Spinal cord (tissue), 10 donors: ENCODE results near the gene CCS. TPM values are rescaled to one million over a fixed set of nuclear protein-coding genes. Genes with fewer than 3 reads are reported as not detected.
"Not testable (repeated sequence)": the region's sequence is repeated elsewhere in the genome, so short reads cannot be mapped to it uniquely, and the experiment has no call there.

Source experiments
- DNase-seq, 6 donors: peaks; one replicate each; pipeline versions ENCODE4 v3.0.0 to v3.0.0-alpha.2; 2013 to 2015; ENCODE audit warnings: low spot score in 6 of 6, low read depth in 4 of 6
- H3K27ac ChIP-seq: one replicate; pipeline ENCODE4 v1.5.1; 2013; ENCODE audit warnings: low read depth, low read length, control low read depth
- H3K27me3 ChIP-seq: one replicate; pipeline ENCODE4 v1.6.1; 2013; ENCODE audit warnings: low read length; ENCODE audit not compliant: control insufficient read depth, insufficient read depth
- H3K36me3 ChIP-seq: one replicate; pipeline ENCODE4 v1.6.1; 2013; ENCODE audit warnings: low read length; ENCODE audit not compliant: control insufficient read depth, insufficient read depth
- H3K4me1 ChIP-seq: one replicate; pipeline ENCODE4 v1.6.1; 2013; ENCODE audit warnings: low read length; ENCODE audit not compliant: control insufficient read depth, insufficient read depth
- H3K4me3 ChIP-seq: one replicate; pipeline ENCODE4 v1.5.1; 2013; ENCODE audit warnings: low read depth, low read length, control low read depth
- H3K9me3 ChIP-seq: one replicate; pipeline ENCODE4 v1.6.1; 2013; ENCODE audit warnings: low read length; ENCODE audit not compliant: control insufficient read depth, insufficient read depth
- WGBS: methylation state at CpG from one replicate; pipeline ENCODE4 v1.1.5; 2013; ENCODE audit warnings: missing lambda C conversion rate; ENCODE audit not compliant: insufficient coverage; 5-methylcytosine and 5-hydroxymethylcytosine counted together
- polyA plus RNA-seq, 2 donors: library from polyadenylated mRNA; unstranded; fragments of 120-200 nt; gene quantifications; one replicate each; pipeline ENCODE4 v1.2.1, GENCODE V29; 2013; ENCODE audit not compliant: insufficient read length in 2 of 2
- total RNA-seq, 2 donors: library from RNA; depleted of rRNA in 1 of 2; stranded (reverse); fragments of 120-200 nt in 1 of 2; fragments of >200 nt in 1 of 2; gene quantifications; one replicate each; pipeline versions ENCODE4 v1.2.3 to v1.2.4, GENCODE V29; 2013 to 2014
- donor health status: healthy.

CCS gene
- total and polyA plus RNA-seq, 4 donors, result 17.0 to 81.4 (median 61.6) TPM

DNA sequence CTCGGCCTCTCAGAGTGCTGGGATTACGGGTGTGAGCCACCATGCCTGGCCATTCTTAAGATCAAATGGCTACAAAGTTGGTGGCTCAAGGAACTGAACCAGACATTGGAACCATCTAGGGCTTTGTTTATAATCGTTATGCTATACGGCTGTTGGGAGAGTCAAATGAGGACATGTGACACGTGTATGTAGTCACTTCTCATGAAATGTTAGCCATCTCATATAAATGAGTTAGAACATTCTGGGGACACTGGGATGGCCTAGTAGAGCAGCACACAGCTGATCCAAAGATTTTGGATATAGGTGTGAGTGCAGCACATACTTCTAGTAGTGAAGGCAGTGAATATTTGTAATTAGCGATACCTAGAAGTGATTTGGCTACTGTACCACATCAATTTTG, 38.9 kb downstream of the CCS start:
- Histone ChIP-seq H3K4me1 (no peaks in the 10 kb centered on the region), H3K27me3 (no peaks in the 10 kb centered on the region), H3K27ac (no peak overlapping the region), H3K36me3 (peaks cover 49% of the 10 kb centered on the region), H3K9me3 (no peaks in the 10 kb centered on the region), H3K4me3 (no peak overlapping the region)
- 94% methylated on average over 5 of the region's 6 CpGs for WGBS
- DNase-seq, result no peak

GRCh38 chr11:66632952-66633351, 40.0 kb downstream of the CCS start:
- H3K27ac ChIP-seq, result no peak overlapping the region
- peaks cover 41% of the 10 kb centered on the region for H3K36me3 ChIP-seq
- WGBS, result no CpG with 5 or more reads among the region's 2 CpGs
- H3K27me3 ChIP-seq, result no peaks in the 10 kb centered on the region
- H3K4me1 ChIP-seq, result peaks cover 6% of the 10 kb centered on the region
- H3K9me3 ChIP-seq, result no peaks in the 10 kb centered on the region
- no peak overlapping the region for H3K4me3 ChIP-seq
- no peak for DNase-seq

DNA sequence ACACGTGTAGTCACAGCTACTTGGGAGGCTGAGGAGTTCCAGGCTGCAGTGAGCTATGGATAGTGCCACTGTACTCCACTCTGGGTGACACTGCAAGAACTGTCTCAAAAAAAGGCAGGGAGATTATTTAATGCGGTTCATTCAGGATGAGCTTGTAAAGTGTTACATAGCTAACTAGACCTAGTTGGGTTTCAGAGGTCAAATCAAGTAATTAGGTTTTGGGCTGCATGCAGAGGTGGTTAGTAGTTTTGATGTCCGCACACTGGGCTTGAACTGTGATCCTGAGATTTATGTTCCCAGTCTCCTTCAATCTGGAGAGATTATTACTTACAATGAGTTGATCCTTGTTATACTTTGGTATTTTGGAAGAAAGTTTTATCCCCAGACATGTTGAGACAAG, 43.4 kb downstream of the CCS start:
- H3K4me1 ChIP-seq, result peaks cover 13% of the 10 kb centered on the region
- no peak overlapping the region for H3K27ac ChIP-seq
- no peak for DNase-seq
- 78% methylated on average over 2 of the region's 3 CpGs for WGBS
- H3K27me3 ChIP-seq, result no peaks in the 10 kb centered on the region
- H3K9me3 ChIP-seq, result no peaks in the 10 kb centered on the region
- no peak overlapping the region for H3K4me3 ChIP-seq
- peaks cover 28% of the 10 kb centered on the region for H3K36me3 ChIP-seq

DNA sequence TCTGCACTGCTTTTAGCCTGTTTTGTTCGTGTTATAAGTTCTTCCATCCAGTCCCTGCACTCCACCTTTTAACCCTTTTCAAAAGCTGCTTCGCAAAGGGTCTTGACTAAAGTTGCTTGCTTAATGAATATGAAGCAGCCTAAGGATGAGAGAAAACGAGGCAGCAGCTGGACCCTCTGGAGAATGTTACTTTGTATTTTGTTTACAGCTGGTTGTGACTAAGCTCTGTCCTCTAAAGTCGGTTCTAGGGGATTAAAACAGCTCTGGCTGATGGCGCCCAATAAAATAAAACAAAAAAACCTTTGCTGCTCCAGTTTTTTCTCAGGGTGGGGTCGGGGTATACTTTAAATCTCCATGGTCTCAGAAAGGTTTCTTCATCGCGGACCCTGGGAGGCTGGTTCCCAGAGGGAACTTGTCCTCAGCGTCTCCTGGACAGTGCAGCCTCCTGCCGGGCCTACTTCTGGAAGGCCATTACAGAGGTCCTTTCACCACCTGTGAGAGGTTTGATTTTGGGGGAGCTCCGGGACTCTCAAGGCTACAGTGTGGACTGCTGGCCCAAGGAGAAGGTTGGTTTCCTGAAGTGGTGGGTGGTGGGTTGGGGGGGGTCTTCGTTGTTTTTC, 44.7 kb downstream of the CCS start:
- no peak for DNase-seq
- Histone ChIP-seq H3K9me3 (no peaks in the 10 kb centered on the region), H3K27ac (peak overlapping the region; percentile 90), H3K4me1 (peaks cover 13% of the 10 kb centered on the region), H3K36me3 (peaks cover 20% of the 10 kb centered on the region), H3K27me3 (no peaks in the 10 kb centered on the region), H3K4me3 (peak overlapping the region; percentile 90)
- WGBS, result 13% methylated on average over 7 of the region's 12 CpGs

DNA sequence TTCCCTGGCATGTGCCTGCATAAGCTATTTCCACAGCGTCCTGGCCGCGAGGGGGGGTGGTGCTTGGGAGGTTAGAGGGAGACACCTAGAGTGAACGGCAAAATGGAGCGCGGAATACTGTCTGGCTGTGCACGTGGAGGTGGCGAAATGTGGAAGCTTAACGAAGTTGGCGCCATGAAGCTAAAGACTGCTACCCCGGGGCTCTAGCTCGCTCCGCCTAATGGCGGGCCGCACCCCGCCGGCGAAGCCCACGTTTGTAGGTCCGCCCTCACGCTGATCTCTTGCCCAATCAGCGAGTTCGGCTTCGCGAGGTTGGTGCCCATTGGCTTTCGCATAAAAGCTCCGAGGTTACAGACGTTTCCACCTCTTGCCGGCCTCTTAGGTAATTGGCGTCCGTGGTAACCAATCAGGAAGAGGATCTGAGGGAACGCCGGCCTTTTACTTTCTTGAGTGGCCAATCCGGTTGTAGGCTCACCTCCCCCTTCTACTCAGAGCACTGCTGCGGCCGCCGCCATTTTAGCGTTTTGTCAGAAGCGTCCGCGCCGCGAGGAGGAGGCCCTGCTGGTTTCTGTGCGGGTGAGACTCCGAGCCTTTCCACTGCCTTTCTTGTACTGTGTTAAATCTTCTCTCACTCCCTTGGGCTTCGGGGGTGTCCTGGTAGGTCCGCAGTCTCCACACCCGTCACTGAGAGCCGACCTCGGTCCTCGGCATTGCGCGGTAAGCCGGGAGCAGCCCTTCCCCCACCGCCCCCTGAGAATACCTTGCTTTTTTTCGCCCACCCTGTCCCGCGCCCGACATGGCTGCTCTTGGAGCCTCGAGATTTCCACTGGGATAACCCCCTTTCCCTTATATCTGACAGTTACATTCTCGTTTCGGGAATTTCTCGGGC, 45.4 kb downstream of the CCS start, which contains the start of gene RBM4:
TSS of gene RBM4 (plus strand) at position 527 of the 889 bp plus-strand sequence. CDS start 1,009 bp downstream, outside the sequence.
- Histone ChIP-seq H3K4me1 (peaks cover 16% of the 10 kb centered on the region), H3K4me3 (peak within 1 kb of the TSS; percentile 90), H3K27ac (peak within 1 kb of the TSS; percentile 98), H3K36me3 (peaks cover 19% of the 10 kb centered on the region), H3K27me3 (no peaks in the 10 kb centered on the region), H3K9me3 (no peaks in the 10 kb centered on the region)
- WGBS, result under 1% methylated on average over 63 of the region's 63 CpGs
- peak; percentile 99 to 100 (median 100) for DNase-seq

GRCh38 chr11:66639066-66639813, 46.3 kb downstream of the CCS start:
- Histone ChIP-seq H3K27ac (peak overlapping the region; percentile 98), H3K9me3 (no peaks in the 10 kb centered on the region), H3K36me3 (peaks cover 26% of the 10 kb centered on the region), H3K27me3 (no peaks in the 10 kb centered on the region), H3K4me3 (peak overlapping the region; percentile 90), H3K4me1 (peaks cover 24% of the 10 kb centered on the region)
- DNase-seq, result peak in 5 of 6 donors; percentile 15 to 78 (median 49)
- 0% methylated on average over 15 of the region's 27 CpGs for WGBS

- not testable (repeated sequence) for H3K27me3 ChIP-seq, H3K9me3 ChIP-seq, DNase-seq, H3K27ac ChIP-seq
- H3K4me1 ChIP-seq, result peaks cover 24% of the 10 kb centered on the region
- peaks cover 27% of the 10 kb centered on the region for H3K36me3 ChIP-seq
- peak overlapping the region; percentile 90 for H3K4me3 ChIP-seq
- 58% methylated on average over 2 of the region's 10 CpGs for WGBS
Observed at GRCh38 chr11:66639814-66640340, 46.9 kb downstream of the CCS start.

- DNase-seq, result peak in 1 of 6 donors; percentile 58
- peaks cover 31% of the 10 kb centered on the region for H3K36me3 ChIP-seq
- H3K4me3 ChIP-seq, result peak overlapping the region; percentile 16
- H3K27me3 ChIP-seq, result no peaks in the 10 kb centered on the region
- H3K4me1 ChIP-seq, result peaks cover 24% of the 10 kb centered on the region
- H3K27ac ChIP-seq, result no peak overlapping the region
- no CpG with 5 or more reads among the region's 3 CpGs for WGBS
- H3K9me3 ChIP-seq, result no peaks in the 10 kb centered on the region
Observed at GRCh38 chr11:66641834-66642233, 48.8 kb downstream of the CCS start.

DNA sequence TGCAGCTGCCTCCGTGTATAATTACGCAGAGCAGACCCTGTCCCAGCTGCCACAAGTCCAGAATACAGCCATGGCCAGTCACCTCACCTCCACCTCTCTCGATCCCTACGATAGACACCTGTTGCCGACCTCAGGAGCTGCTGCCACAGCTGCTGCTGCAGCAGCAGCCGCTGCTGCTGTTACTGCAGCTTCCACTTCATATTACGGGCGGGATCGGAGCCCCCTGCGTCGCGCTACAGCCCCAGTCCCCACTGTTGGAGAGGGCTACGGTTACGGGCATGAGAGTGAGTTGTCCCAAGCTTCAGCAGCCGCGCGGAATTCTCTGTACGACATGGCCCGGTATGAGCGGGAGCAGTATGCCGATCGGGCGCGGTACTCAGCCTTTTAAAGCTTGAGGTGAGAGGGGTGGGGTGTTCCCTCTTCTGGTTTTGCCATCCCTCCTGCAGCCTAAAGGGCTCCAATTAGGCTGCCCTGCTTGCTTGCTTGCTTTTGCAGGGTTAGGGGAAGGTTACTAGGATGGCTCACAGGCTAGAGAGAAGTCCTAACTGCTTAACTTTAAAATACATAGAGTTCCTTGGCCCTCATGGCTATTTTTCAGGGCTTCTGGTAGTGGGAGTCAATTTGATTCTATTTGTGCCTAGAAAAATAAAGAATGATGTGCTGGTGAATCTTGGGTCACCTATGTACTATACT, 50.9 kb downstream of the CCS start:
- H3K27ac ChIP-seq, result no peak overlapping the region
- H3K36me3 ChIP-seq, result peaks cover 41% of the 10 kb centered on the region
- no peak for DNase-seq
- WGBS, result 80% methylated on average over 24 of the region's 24 CpGs
- peaks cover 15% of the 10 kb centered on the region for H3K4me1 ChIP-seq
- H3K27me3 ChIP-seq, result no peaks in the 10 kb centered on the region
- H3K4me3 ChIP-seq, result no peak overlapping the region
- H3K9me3 ChIP-seq, result no peaks in the 10 kb centered on the region
